WTC11 (cell line): Measurements from ENCODE around the gene GRM7. TPM values are rescaled to one million over a fixed set of nuclear protein-coding genes. Genes with fewer than 3 reads are reported as not detected.

Experiments used
- ATAC-seq: fragments of 200-7000 bp; cut with Tn5 transposase; 2 replicates; pipeline ENCODE4 v1.10.0; 2021; ENCODE audit warnings: mild to moderate bottlenecking, moderate library complexity
- CTCF ChIA-PET: fragments of 300-600 bp; sonication (Branson Sonifier 250); formaldehyde crosslinking; loops from one replicate; lab custom pipeline; 2021; ENCODE audit warnings: antibody characterized with exemption; lab: Charles Lee
- POLR2A ChIA-PET: fragments of 350-600 bp; sonication (Branson Sonifier 250); formaldehyde crosslinking; loops from one replicate; lab custom pipeline; 2021; ENCODE audit warnings: antibody characterized with exemption; lab: Charles Lee
- DNase-seq: peaks from one replicate; pipeline ENCODE4 v3.0.0; 2021; ENCODE audit warnings: low spot score
- H3K27ac Mint-ChIP-seq: 2 replicates; pipeline ENCODE4 v1.8.0; 2021; ENCODE audit warnings: mixed read lengths
- H3K27me3 Mint-ChIP-seq: 2 replicates; pipeline ENCODE4 v1.8.0; 2021; ENCODE audit warnings: low read depth, mild to moderate bottlenecking, moderate library complexity, mixed read lengths
- H3K36me3 Mint-ChIP-seq: 2 replicates; pipeline ENCODE4 v1.8.0; 2021; ENCODE audit warnings: mixed read lengths
- H3K4me1 Mint-ChIP-seq: 2 replicates; pipeline ENCODE4 v1.8.0; 2022; ENCODE audit warnings: mixed read lengths
- H3K4me3 Mint-ChIP-seq: 2 replicates; pipeline ENCODE4 v1.8.0; 2021; ENCODE audit warnings: mild to moderate bottlenecking, moderate library complexity, mixed read lengths
- H3K9me3 Mint-ChIP-seq: 2 replicates; pipeline ENCODE4 v1.8.0; 2021; ENCODE audit warnings: mixed read lengths
- ATF1 ChIP-seq: sonication (generic); formaldehyde crosslinking; IDR thresholded peaks from 2 replicates; pipeline ENCODE4 v1.8.1; 2023; ENCODE audit warnings: mild to moderate bottlenecking, moderate library complexity, missing genetic modification reagents
- CREB1 ChIP-seq: sonication (generic); formaldehyde crosslinking; IDR thresholded peaks from 2 replicates; pipeline ENCODE4 v1.8.0; 2023; ENCODE audit warnings: mild to moderate bottlenecking, missing genetic modification reagents
- FOXK1 ChIP-seq: sonication (generic); formaldehyde crosslinking; IDR thresholded peaks from 2 replicates; pipeline ENCODE4 v1.8.0; 2022; ENCODE audit warnings: mild to moderate bottlenecking, moderate library complexity, missing genetic modification reagents
- JAZF1 ChIP-seq: fragments of 250-450 bp; sonication (Bioruptor Pico); IDR thresholded peaks from 2 replicates; pipeline ENCODE4 v1.9.0; 2021; ENCODE audit warnings: moderate library complexity, mild to moderate bottlenecking, inconsistent platforms
- MYBL2 ChIP-seq: sonication (generic); formaldehyde crosslinking; IDR thresholded peaks from 2 replicates; pipeline ENCODE4 v1.8.1; 2023; ENCODE audit warnings: mild to moderate bottlenecking, moderate library complexity, missing genetic modification reagents
- NFATC4 ChIP-seq: fragments of 250-450 bp; sonication (Bioruptor Pico); IDR thresholded peaks from 2 replicates; pipeline ENCODE4 v1.9.0; 2021; ENCODE audit warnings: mild to moderate bottlenecking
- NFE2L1 ChIP-seq: sonication (generic); formaldehyde crosslinking; IDR thresholded peaks from 2 replicates; pipeline ENCODE4 v1.8.1; 2023; ENCODE audit warnings: missing genetic modification reagents
- NR2C2 ChIP-seq: sonication (generic); formaldehyde crosslinking; IDR thresholded peaks from 2 replicates; pipeline ENCODE4 v1.8.0; 2022; ENCODE audit warnings: mild to moderate bottlenecking, missing genetic modification reagents
- PRRX2 ChIP-seq: fragments of 250-450 bp; sonication (Bioruptor Pico); IDR thresholded peaks from 2 replicates; pipeline ENCODE4 v1.8.0; 2021; ENCODE audit warnings: mild to moderate bottlenecking
- SMAD4 ChIP-seq: sonication (generic); formaldehyde crosslinking; IDR thresholded peaks from 2 replicates; pipeline ENCODE4 v1.8.0; 2022; ENCODE audit warnings: mild to moderate bottlenecking, missing genetic modification reagents
- SOX15 ChIP-seq: fragments of 250-450 bp; sonication (Bioruptor Pico); IDR thresholded peaks from 2 replicates; pipeline ENCODE4 v1.9.0; 2021; ENCODE audit warnings: mild to moderate bottlenecking
- SP1 ChIP-seq: sonication (generic); formaldehyde crosslinking; conservative IDR thresholded peaks from 2 replicates; pipeline ENCODE4 v1.8.1; 2022; ENCODE audit warnings: missing genetic modification reagents
- TEAD4 ChIP-seq: sonication (generic); formaldehyde crosslinking; IDR thresholded peaks from 2 replicates; pipeline ENCODE4 v1.8.0; 2022; ENCODE audit warnings: mild to moderate bottlenecking, missing genetic modification reagents
- TP53 ChIP-seq: sonication (generic); formaldehyde crosslinking; IDR thresholded peaks from 2 replicates; pipeline ENCODE4 v1.8.1; 2023; ENCODE audit warnings: mild to moderate bottlenecking, missing genetic modification reagents
- ZNF416 ChIP-seq: fragments of 250-450 bp; sonication (Bioruptor Pico); IDR thresholded peaks from 2 replicates; pipeline ENCODE4 v1.9.0; 2021; ENCODE audit warnings: mild to moderate bottlenecking, inconsistent platforms
- total RNA-seq: library from RNA; stranded (reverse); gene quantifications from 3 replicates; pipeline ENCODE4 v1.2.3, GENCODE V29; 2021
- TF ChIP-seq, protein P1 (sequence below): sonication (generic); formaldehyde crosslinking; IDR thresholded peaks from 2 replicates; pipeline ENCODE4 v1.8.1; 2023; ENCODE audit warnings: mild to moderate bottlenecking, missing genetic modification reagents, moderate library complexity
- TF ChIP-seq, protein P2 (sequence below): sonication (generic); formaldehyde crosslinking; IDR thresholded peaks from 2 replicates; pipeline ENCODE4 v1.8.1; 2022; ENCODE audit warnings: mild to moderate bottlenecking, moderate library complexity, missing genetic modification reagents
- TF ChIP-seq, protein P3 (sequence below): fragments of 250-450 bp; sonication (Bioruptor Pico); IDR thresholded peaks from 2 replicates; pipeline ENCODE4 v1.9.0; 2021; ENCODE audit warnings: mild to moderate bottlenecking
- TF ChIP-seq, protein P4 (sequence below): sonication (generic); formaldehyde crosslinking; conservative IDR thresholded peaks from 2 replicates; pipeline ENCODE4 v1.8.1; 2022; ENCODE audit warnings: mild to moderate bottlenecking, missing genetic modification reagents
- TF ChIP-seq, protein P5 (sequence below): fragments of 250-450 bp; sonication (Bioruptor Pico); IDR thresholded peaks from 2 replicates; pipeline ENCODE4 v1.9.0; 2021; ENCODE audit warnings: moderate library complexity, mild to moderate bottlenecking, inconsistent platforms, borderline replicate concordance
- TF ChIP-seq, protein P6 (sequence below): sonication (generic); formaldehyde crosslinking; IDR thresholded peaks from 2 replicates; pipeline ENCODE4 v1.8.1; 2022; ENCODE audit warnings: missing genetic modification reagents, borderline replicate concordance
- TF ChIP-seq, protein P7 (sequence below): sonication (generic); formaldehyde crosslinking; IDR thresholded peaks from 2 replicates; pipeline ENCODE4 v1.8.0; 2023; ENCODE audit warnings: missing genetic modification reagents
- TF ChIP-seq, protein P8 (sequence below): sonication (generic); formaldehyde crosslinking; IDR thresholded peaks from 2 replicates; pipeline ENCODE4 v1.8.1; 2023; ENCODE audit warnings: mild to moderate bottlenecking, missing genetic modification reagents

Gene GRM7
- total RNA-seq, 1 experiment from 2014 or later = 0.42 TPM

DNA sequence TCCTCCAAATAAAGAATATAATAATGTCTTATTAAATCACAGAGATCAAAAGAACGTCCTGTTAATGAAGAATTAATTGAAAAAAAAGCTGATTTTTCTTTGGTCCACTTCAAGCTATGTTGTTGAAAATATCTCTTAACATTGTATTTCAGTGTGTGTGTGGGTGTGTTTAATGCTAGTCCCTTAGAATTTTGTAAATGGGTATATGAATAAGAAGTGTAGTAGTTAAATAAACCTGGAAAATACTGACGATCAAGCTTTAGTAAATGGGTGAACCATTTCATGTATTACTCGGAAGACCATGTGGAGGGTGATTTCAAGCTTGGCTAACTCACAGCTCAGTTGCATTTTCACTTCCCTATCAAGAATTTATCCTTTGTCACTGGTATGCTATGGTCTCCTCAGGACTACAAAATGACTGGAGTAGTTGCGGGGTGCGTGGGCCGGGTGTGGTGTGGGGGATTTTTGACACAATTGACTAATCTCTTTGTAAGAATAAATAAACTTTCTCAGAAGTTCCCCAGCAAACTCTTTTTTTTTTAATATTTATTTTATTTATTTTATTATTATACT, 586.4 kb downstream of the GRM7 start:
- no peak overlapping the region for H3K27ac Mint-ChIP-seq
- peaks cover 4% of the 10 kb centered on the region for H3K9me3 Mint-ChIP-seq
- CTCF ChIA-PET = no interaction called here
- no peaks in the 10 kb centered on the region for H3K27me3 Mint-ChIP-seq
- no peaks in the 10 kb centered on the region; the same call in 1 of the 2 replicates for H3K4me1 Mint-ChIP-seq
- TF ChIP-seq, protein P1, sequence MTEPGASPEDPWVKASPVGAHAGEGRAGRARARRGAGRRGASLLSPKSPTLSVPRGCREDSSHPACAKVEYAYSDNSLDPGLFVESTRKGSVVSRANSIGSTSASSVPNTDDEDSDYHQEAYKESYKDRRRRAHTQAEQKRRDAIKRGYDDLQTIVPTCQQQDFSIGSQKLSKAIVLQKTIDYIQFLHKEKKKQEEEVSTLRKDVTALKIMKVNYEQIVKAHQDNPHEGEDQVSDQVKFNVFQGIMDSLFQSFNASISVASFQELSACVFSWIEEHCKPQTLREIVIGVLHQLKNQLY (CRISPR knock-in tag) = no peak
- TF ChIP-seq PRRX2 = no peak
- TF ChIP-seq, protein P2, sequence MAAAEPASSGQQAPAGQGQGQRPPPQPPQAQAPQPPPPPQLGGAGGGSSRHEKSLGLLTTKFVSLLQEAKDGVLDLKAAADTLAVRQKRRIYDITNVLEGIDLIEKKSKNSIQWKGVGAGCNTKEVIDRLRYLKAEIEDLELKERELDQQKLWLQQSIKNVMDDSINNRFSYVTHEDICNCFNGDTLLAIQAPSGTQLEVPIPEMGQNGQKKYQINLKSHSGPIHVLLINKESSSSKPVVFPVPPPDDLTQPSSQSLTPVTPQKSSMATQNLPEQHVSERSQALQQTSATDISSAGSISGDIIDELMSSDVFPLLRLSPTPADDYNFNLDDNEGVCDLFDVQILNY (CRISPR knock-in tag) = no peak
- TF ChIP-seq, protein P3, sequence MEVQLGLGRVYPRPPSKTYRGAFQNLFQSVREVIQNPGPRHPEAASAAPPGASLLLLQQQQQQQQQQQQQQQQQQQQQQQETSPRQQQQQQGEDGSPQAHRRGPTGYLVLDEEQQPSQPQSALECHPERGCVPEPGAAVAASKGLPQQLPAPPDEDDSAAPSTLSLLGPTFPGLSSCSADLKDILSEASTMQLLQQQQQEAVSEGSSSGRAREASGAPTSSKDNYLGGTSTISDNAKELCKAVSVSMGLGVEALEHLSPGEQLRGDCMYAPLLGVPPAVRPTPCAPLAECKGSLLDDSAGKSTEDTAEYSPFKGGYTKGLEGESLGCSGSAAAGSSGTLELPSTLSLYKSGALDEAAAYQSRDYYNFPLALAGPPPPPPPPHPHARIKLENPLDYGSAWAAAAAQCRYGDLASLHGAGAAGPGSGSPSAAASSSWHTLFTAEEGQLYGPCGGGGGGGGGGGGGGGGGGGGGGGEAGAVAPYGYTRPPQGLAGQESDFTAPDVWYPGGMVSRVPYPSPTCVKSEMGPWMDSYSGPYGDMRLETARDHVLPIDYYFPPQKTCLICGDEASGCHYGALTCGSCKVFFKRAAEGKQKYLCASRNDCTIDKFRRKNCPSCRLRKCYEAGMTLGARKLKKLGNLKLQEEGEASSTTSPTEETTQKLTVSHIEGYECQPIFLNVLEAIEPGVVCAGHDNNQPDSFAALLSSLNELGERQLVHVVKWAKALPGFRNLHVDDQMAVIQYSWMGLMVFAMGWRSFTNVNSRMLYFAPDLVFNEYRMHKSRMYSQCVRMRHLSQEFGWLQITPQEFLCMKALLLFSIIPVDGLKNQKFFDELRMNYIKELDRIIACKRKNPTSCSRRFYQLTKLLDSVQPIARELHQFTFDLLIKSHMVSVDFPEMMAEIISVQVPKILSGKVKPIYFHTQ = no peak
- TF ChIP-seq, protein P4, sequence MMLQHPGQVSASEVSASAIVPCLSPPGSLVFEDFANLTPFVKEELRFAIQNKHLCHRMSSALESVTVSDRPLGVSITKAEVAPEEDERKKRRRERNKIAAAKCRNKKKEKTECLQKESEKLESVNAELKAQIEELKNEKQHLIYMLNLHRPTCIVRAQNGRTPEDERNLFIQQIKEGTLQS = no peak
- TF ChIP-seq SP1 (CRISPR knock-in tag) = no peak
- TF ChIP-seq SOX15 (CRISPR knock-in tag) = no peak
- TF ChIP-seq, protein P5, sequence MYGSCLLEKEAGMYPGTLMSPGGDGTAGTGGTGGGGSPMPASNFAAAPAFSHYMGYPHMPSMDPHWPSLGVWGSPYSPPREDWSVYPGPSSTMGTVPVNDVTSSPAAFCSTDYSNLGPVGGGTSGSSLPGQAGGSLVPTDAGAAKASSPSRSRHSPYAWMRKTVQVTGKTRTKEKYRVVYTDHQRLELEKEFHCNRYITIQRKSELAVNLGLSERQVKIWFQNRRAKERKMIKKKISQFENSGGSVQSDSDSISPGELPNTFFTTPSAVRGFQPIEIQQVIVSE = no peak
- TF ChIP-seq, all 79 proteins: peak for 0
- POLR2A ChIA-PET = no interaction called here
- no peaks in the 10 kb centered on the region for H3K36me3 Mint-ChIP-seq
- no peak overlapping the region for H3K4me3 Mint-ChIP-seq
- ATAC-seq = no peak
- DNase-seq = no peak

DNA sequence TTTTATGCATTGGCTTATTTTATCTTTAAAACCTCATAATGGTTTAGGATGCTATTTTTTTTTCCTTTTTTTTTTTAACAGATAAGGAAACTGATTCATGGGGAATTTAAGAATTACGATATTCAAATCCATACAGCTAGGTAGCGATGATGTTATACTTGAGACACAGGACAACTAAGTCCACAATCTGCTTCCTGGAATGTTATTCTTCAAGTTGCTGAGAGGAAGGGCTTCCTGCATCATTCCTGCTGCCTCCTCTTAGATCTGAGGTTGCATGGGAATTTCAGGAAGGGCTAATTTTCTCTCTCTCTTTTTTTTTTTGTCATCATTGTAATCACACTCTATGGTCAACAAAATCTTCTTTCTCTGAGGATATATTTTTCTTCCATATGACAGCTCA, 595.5 kb downstream of the GRM7 start:
- POLR2A ChIA-PET = no interaction called here
- peaks cover 3% of the 10 kb centered on the region; the same call in 1 of the 2 replicates for H3K9me3 Mint-ChIP-seq
- H3K4me3 Mint-ChIP-seq = no peak overlapping the region
- ATAC-seq = no peak
- H3K27me3 Mint-ChIP-seq = no peaks in the 10 kb centered on the region
- H3K36me3 Mint-ChIP-seq = no peaks in the 10 kb centered on the region
- TF ChIP-seq MYBL2 (CRISPR knock-in tag) (no peak), ZNF416 (CRISPR knock-in tag) (no peak)
- TF ChIP-seq, protein P6, sequence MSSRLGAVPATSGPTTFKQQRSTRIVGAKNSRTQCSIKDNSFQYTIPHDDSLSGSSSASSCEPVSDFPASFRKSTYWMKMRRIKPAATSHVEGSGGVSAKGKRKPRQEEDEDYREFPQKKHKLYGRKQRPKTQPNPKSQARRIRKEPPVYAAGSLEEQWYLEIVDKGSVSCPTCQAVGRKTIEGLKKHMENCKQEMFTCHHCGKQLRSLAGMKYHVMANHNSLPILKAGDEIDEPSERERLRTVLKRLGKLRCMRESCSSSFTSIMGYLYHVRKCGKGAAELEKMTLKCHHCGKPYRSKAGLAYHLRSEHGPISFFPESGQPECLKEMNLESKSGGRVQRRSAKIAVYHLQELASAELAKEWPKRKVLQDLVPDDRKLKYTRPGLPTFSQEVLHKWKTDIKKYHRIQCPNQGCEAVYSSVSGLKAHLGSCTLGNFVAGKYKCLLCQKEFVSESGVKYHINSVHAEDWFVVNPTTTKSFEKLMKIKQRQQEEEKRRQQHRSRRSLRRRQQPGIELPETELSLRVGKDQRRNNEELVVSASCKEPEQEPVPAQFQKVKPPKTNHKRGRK (CRISPR knock-in tag) = no peak
- TF ChIP-seq, all 79 proteins: peak for 0
- 0 out of 2 replicates have a peak, but pooled peaks cover 4% of the 10 kb centered on the region for H3K4me1 Mint-ChIP-seq
- no peak overlapping the region for H3K27ac Mint-ChIP-seq
- DNase-seq = no peak
- CTCF ChIA-PET = no interaction called here

DNA sequence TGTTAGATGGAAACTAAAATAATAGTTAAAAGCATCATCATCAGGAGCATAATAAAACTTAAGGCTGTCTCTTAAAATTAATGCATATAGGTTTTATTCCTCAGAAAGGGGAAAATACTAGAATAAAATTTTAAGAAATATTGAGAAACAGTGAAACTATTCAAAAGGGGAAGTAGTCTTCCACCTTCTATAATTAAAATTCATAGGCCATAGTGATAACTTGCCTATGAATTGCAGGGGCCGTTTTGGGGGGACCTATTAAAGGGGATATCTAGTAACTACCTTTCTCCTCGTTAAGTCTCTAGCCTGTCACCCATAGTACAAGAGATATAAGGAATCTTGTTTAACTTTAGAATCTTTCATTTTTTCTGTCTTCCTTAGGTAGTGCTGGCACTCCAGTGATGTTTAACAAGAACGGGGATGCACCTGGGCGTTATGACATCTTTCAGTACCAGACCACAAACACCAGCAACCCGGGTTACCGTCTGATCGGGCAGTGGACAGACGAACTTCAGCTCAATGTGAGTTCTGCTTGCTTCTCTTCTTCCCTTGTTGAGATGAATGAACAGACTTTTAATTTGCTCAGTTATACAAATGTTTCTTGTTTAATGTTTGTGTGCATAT, 600.4 kb downstream of the GRM7 start:
- H3K27ac Mint-ChIP-seq = no peak overlapping the region
- no peaks in the 10 kb centered on the region for H3K27me3 Mint-ChIP-seq
- 0 out of 2 replicates have a peak, but pooled peaks cover 4% of the 10 kb centered on the region for H3K4me1 Mint-ChIP-seq
- ATAC-seq (no peak), DNase-seq (no peak)
- ChIA-PET POLR2A (no interaction called here), CTCF (no interaction called here)
- H3K9me3 Mint-ChIP-seq = peaks cover 6% of the 10 kb centered on the region
- H3K36me3 Mint-ChIP-seq = no peaks in the 10 kb centered on the region
- no peak overlapping the region for H3K4me3 Mint-ChIP-seq
- TF ChIP-seq TP53 = no peak
- TF ChIP-seq, protein P7, sequence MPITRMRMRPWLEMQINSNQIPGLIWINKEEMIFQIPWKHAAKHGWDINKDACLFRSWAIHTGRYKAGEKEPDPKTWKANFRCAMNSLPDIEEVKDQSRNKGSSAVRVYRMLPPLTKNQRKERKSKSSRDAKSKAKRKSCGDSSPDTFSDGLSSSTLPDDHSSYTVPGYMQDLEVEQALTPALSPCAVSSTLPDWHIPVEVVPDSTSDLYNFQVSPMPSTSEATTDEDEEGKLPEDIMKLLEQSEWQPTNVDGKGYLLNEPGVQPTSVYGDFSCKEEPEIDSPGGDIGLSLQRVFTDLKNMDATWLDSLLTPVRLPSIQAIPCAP = no peak
- no peak for TF ChIP-seq JAZF1 (CRISPR knock-in tag)
- no peak for TF ChIP-seq TEAD4 (CRISPR knock-in tag)
- TF ChIP-seq, protein P8, sequence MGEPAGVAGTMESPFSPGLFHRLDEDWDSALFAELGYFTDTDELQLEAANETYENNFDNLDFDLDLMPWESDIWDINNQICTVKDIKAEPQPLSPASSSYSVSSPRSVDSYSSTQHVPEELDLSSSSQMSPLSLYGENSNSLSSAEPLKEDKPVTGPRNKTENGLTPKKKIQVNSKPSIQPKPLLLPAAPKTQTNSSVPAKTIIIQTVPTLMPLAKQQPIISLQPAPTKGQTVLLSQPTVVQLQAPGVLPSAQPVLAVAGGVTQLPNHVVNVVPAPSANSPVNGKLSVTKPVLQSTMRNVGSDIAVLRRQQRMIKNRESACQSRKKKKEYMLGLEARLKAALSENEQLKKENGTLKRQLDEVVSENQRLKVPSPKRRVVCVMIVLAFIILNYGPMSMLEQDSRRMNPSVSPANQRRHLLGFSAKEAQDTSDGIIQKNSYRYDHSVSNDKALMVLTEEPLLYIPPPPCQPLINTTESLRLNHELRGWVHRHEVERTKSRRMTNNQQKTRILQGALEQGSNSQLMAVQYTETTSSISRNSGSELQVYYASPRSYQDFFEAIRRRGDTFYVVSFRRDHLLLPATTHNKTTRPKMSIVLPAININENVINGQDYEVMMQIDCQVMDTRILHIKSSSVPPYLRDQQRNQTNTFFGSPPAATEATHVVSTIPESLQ (CRISPR knock-in tag) = no peak
- TF ChIP-seq FOXK1 (CRISPR knock-in tag) = no peak
- TF ChIP-seq ATF1 (CRISPR knock-in tag) = no peak
- TF ChIP-seq SMAD4 = no peak
- no peak for TF ChIP-seq CREB1 (CRISPR knock-in tag)
- no peak for TF ChIP-seq NR2C2
- TF ChIP-seq NFE2L1 (CRISPR knock-in tag) = no peak
- TF ChIP-seq NFATC4 (CRISPR knock-in tag) = no peak
